Measurements from ENCODE around the gene PLEKHJ1.

DNA sequence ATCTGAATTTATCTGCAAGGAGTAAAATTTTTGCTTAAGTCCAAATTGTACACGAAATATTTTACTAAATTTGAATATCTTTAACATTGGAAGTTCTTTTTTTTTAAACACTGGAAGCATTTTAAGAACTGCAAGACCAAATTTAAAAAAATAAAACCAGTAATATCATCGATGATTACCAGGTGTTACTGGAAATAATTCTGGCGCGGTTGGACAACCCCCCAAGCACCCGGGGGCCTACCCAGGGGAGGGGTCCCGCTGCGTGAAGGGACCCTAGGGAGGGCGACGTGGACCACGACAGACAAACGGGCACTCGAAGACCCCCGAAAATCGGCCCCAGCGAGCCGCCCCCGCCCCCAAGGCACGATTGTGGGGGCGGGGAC is 32.7 kb upstream of the PLEKHJ1 start:
- TF ChIP-seq POLR2A (IDR thresholded peaks at IDR 0.05): no peak
- TF ChIP-seq, protein P1, sequence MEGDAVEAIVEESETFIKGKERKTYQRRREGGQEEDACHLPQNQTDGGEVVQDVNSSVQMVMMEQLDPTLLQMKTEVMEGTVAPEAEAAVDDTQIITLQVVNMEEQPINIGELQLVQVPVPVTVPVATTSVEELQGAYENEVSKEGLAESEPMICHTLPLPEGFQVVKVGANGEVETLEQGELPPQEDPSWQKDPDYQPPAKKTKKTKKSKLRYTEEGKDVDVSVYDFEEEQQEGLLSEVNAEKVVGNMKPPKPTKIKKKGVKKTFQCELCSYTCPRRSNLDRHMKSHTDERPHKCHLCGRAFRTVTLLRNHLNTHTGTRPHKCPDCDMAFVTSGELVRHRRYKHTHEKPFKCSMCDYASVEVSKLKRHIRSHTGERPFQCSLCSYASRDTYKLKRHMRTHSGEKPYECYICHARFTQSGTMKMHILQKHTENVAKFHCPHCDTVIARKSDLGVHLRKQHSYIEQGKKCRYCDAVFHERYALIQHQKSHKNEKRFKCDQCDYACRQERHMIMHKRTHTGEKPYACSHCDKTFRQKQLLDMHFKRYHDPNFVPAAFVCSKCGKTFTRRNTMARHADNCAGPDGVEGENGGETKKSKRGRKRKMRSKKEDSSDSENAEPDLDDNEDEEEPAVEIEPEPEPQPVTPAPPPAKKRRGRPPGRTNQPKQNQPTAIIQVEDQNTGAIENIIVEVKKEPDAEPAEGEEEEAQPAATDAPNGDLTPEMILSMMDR (IDR thresholded peaks at IDR 0.05): no peak

All from adrenal gland (tissue), 5 donors.